ENCODE measurements around the gene USP21. TPM values are rescaled to one million over a fixed set of nuclear protein-coding genes. Genes with fewer than 3 reads are reported as not detected.
"Not testable (repeated sequence)": the region's sequence is repeated elsewhere in the genome, so short reads cannot be mapped to it uniquely, and the experiment has no call there.

Gene USP21, protein sequence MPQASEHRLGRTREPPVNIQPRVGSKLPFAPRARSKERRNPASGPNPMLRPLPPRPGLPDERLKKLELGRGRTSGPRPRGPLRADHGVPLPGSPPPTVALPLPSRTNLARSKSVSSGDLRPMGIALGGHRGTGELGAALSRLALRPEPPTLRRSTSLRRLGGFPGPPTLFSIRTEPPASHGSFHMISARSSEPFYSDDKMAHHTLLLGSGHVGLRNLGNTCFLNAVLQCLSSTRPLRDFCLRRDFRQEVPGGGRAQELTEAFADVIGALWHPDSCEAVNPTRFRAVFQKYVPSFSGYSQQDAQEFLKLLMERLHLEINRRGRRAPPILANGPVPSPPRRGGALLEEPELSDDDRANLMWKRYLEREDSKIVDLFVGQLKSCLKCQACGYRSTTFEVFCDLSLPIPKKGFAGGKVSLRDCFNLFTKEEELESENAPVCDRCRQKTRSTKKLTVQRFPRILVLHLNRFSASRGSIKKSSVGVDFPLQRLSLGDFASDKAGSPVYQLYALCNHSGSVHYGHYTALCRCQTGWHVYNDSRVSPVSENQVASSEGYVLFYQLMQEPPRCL
- total RNA-seq, result 30.9 and 35.3 TPM in 2 replicates

DNA sequence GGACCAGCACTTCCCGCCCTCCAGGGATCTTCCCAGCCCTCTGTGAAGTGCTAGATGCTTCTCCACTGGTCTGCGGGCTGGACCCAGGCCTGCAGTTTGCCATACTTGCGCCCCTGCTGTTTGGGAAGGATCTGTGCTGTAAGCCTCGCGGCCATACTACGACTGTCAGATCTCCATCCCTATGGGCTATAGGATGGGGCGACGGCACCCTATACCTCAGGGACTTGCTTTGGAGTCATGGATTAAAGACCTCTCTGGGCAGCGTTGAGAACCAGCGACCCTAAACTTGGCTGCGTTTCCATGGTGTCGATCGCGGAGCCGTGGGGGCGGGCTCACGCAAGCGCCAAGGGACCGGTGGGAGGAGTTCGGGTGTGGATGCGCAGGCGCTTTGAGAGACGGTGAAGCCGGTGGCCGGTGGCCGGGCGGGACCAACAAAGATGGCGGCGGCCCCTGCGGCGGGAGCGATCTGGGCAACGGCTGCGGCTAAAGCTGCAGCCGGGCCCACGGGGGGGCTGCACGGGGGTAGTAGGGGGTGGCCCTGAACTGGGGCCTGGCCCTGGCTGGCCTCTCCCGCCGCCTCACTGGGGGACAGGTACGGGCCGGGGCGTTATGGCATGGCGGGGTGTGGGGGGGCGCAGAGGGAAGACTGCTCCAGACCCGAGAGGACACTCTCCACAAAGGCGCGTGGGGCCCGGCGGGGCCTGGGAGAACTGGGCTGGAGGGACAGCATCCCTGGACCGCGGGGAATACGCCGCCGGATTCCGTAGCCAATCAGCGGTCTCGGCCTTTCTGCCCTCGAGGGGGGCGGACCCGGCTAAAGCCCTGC lies at the start of gene USP21:
Gene USP21 (plus strand): TSS at position 414 of the 826 bp plus-strand sequence. CDS start 1,141 bp downstream, outside the sequence.
- intact Hi-C loops (cut with micrococcal nuclease), result loop anchor here (2.0 kb wide), 1 partner anchor 44 kb away; the partner anchor contains the start of gene NDUFS2

DNA sequence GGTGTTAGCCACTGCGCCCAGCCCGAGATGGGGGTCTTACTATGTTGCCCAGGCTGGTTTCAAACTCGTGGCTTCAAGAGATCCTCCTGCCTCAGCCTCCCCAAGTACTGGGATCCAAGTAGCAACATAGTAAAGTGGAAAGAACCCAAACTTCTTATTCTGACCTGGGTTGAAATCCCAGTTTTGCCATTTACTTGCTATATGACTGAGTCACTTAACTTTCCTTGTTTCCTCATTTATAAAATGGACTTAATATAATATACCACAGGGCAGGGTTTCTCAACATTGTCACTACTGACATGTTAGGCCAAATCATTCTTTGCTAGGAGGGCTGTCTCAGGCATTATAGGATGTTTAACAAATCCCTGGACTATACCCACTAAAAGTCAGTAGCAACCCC lies 48.2 kb upstream of the USP21 start:
- intact Hi-C loops (cut with micrococcal nuclease), result loop anchor here (5.0 kb wide), 1 partner anchor 849 kb away; the partner anchor contains the start of gene DCAF8

DNA sequence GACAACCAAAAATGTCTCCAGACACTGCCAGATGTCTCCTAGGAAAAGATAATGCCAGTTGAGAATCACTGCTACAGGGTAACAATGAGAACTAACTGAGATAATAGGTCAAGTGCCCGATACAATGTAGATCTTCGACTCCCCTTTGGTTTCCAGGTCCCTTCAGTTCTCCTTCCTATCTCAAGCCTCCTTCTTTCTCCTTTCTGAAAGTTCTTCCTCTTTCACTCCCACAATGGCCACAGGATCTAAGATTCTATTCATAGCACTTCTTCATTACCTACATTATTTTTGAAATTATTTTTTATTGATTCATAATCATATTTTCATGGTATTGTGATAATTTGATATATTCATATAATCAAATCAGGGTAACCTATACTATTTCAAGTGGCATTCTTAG lies 47.8 kb upstream of the USP21 start:
- intact Hi-C loops (cut with micrococcal nuclease), result loop anchor here (5.0 kb wide), 1 partner anchor 849 kb away; the partner anchor contains the start of gene DCAF8

GRCh38 chr1:161113915-161114314 lies 45.4 kb upstream of the USP21 start:
- intact Hi-C loops (cut with micrococcal nuclease), result loop anchor here (5.0 kb wide), 1 partner anchor 852 kb away; the partner anchor contains the start of gene DCAF8

GRCh38 chr1:161114556-161114955 lies 44.7 kb upstream of the USP21 start:
- intact Hi-C loops (cut with micrococcal nuclease), result loop anchor here (5.0 kb wide), 1 partner anchor 852 kb away; the partner anchor contains the start of gene DCAF8

DNA sequence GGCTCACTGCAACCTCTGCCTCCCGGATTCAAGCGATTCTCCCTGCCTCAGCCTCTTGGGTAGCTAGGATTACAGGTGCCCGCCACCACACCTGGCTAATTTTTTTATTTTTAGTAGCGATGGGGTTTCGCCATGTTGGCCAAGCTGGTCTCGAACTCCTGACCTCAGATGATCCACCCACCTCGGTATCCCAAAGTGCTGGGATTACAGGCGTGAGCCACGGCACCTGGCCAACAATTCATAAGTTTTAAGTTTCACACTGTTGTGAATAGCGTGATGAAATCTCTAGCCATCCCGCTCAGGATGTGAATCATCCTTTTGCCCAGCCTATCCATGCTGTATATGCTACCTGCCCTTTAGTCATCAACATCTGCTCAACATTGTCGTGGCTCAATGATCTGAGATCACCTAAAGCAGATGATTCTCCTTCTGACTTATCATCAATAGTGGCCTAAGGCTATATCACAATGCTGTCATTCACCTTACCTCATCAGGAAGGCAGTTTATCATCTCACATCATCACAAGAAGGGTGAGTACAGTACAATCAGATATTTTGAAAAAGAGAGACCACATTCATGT lies 44.1 kb upstream of the USP21 start:
- intact Hi-C loops (cut with micrococcal nuclease), result no loop called here

- intact Hi-C loops (cut with micrococcal nuclease), result not testable (repeated sequence)
Observed at GRCh38 chr1:161115961-161116360, 43.3 kb upstream of the USP21 start.

DNA sequence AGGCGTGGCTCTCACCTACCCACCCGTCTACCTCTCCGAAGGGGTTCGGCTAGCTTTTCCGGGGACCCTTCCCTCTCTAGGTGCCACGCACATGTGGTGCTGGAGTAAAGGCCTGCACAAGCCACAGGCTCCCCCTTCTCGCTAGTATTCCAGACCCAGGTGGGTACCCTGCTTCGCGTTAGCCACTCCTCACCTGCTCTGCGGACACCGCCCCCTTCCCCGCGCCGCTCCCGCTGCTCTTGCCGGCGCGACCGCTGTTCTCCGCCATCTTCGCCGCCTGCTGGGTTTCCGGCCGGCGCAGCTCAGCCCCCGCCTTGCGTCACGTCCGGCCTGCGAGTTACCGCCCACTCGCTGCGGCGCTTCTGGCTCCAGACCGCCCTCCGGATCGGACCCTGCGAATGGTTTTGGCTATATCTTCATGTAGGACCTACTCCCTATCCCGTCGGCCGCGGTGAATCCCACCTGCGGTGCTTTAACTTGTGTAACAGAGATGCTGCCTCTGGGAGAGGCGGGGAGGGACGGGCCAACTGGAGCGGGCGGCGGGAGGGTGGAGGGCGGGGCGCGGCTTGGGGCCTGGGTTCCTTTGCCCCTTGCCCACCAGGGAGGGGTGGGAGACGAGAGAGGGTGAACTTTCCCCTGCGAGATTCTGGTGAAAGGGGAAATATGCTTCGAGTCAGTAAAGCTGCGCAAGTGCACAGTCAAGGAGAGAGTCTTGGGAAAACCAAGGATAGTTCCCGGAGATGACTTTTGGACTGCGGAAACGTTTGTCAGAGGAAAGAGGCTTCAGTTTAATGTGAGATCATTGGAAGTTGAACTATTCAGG lies 41.3 kb upstream of the USP21 start, which contains the start of the genes NIT1 and PFDN2:
Gene NIT1 (plus strand): TSS at position 347 of the 823 bp plus-strand sequence. CDS start 72 bp downstream, at position 419.
Gene PFDN2 (minus strand): TSS at position 279 of the 823 bp plus-strand sequence. CDS start 11 bp downstream, at position 268.
- intact Hi-C loops (cut with micrococcal nuclease), result loop anchor here (1.0 to 2.0 kb wide), 3 partner anchors 14 to 50 kb away; partner anchors contain the start of genes DEDD and UFC1

- intact Hi-C loops (cut with micrococcal nuclease), result loop anchor here (1.0 to 2.0 kb wide), 3 partner anchors 8 to 73 kb away; partner anchors contain the start of gene UFC1
Observed at GRCh38 chr1:161119092-161119903, 40.0 kb upstream of the USP21 start.

GRCh38 chr1:161121042-161121650 lies 38.2 kb upstream of the USP21 start:
- intact Hi-C loops (cut with micrococcal nuclease), result no loop called here

DNA sequence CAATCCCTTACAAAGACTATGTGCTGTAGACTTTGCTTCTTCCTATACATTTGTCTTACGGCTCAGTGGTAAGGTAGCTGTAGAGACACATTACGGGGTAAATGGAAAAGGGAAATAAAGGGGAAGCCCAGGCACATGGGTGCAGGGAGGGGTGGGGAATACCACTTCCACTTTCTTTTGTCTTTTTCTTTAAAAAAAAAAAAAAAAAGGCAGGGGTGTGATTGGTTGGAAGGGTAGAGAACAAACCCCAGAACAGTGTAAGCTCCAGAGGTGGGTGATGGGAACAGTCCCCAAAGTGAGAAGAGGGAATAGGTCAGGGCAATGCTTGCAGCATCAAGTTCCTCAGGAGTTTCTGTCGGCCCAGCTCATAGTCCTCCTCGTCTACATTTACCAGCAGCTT lies 37.5 kb upstream of the USP21 start:
- intact Hi-C loops (cut with micrococcal nuclease), result no loop called here

GRCh38 chr1:161122967-161123366 lies 36.3 kb upstream of the USP21 start:
- intact Hi-C loops (cut with micrococcal nuclease), result no loop called here

GRCh38 chr1:161127649-161128048 lies 31.7 kb upstream of the USP21 start:
- intact Hi-C loops (cut with micrococcal nuclease), result loop anchor here (1.0 kb wide), 1 partner anchor 8 kb away; no protein-coding TSS in a partner anchor

DNA sequence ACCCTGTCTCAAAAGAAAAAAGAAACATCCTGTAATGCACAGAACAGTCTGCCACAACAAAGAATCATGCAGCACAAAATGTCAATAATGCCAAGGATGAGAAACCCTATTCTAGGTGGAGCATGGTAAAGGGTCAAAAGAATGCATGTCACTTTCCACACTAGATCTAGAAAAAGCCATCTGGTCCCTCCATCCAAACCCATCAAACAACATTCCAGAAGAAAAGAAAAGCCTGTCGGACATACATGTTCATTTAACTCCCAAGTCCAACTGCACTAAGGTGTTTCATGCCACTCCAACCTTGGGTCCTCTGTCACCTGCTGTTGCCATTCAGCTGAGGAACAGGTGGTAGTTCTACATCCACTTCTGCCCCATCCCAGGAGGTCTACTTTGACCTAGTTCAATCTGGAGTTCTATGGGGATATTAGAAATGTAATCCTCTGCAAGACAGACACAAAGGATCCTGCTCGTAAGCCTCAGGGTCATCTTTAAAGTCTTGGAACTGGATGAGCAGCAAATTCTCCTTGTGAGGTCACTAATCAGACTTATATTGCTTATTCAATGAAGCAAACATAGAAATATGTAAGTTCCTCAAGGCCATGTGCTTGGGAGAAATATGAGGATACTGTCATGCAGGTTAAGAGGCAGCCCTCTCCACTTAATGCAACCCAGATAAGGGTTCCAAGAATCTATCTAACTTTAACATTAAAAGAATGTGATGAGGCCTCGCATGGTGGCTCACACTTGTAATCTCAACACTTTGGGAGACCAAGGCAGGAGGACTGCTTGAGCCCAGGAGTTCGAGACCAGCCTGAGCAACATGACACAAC lies 30.5 kb upstream of the USP21 start:
- intact Hi-C loops (cut with micrococcal nuclease), result no loop called here

DNA sequence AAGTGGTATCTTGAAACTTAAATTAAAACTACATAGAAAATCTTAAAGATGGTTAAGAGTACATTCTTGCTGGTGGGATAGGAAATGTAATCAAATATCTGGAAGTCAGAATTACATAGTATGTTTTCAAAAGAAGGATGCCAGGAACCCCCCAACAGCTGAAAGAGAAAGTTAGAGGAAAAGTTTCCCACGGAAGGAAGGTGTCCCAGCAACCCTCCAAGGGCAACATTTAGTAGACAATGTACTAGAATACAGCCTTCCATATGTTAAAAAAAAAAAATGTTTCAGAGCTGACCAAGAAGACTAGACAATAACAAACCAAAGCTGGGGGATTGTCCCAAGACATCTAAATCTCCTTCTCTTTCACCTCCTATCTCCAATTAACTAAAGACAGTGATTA lies 29.0 kb upstream of the USP21 start:
- intact Hi-C loops (cut with micrococcal nuclease), result loop anchor here (10.0 kb wide), 1 partner anchor 135 kb away; no protein-coding TSS in a partner anchor

DNA sequence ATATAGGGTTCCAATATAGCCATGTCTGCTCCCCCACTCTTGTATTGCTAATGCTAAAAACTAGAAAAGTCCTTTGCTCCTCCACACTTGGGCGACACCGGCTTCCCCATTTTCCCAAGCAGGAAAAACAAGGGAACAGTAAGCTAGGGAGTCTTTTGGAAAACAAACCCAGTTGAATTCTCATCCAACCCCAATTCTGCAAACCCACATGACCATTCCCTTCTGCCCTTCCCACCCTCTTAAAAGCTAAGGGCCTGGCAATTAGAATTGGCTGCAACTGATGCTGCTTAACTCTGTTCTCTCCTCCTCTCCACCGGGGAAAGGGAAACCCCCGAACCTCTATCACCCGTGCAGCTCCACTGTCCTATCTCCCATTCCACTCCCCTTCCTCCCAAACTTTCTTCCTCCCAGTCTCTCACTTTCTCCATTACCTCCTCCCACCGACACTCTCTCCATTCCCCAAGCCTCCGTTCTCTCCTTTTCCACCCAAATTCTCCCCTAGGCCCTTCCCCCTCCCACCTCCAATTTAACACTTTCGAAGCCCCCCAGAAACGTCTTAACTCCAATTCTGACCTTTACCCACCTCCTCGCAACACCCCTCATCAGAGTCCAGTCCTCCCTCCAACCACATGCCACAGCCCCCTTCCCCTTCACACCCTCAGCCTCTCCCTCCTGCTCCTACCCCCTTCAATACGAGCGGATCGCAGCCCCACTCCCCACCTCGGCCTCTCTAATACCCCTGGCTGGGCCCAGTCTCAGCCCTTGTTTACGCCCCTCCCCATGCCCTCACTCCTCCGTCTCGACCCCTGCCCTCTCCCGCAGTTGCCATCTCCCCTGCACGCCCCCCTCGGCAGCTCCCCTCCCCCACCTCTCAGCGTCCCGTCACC lies 27.5 kb upstream of the USP21 start:
- intact Hi-C loops (cut with micrococcal nuclease), result loop anchor here (1.0 to 10.0 kb wide), 5 partner anchors 13 to 137 kb away; partner anchors contain the start of genes NIT1, PFDN2, PPOX and UFC1
